Endometrium (tissue), 2 donors: ENCODE data around the gene TCP10L.
"Not testable (repeated sequence)": the region's sequence is repeated elsewhere in the genome, so short reads cannot be mapped to it uniquely, and the experiment has no call there.

Experiments used
- FAIRE-seq: peaks from 2 replicates; lab custom pipeline; 2012; peaks lifted over from hg19 to GRCh38; lab: Jason Lieb, UNC
- donor health status: control.
- donor health status: control.

The TCP10L gene

GRCh38 chr21:32585042-32585710, at the start of gene TCP10L:
Gene TCP10L (minus strand): TSS chr21:32585523. CDS start chr21:32584304, 1,219 bp downstream.
- FAIRE-seq = no peak

GRCh38 chr21:32626621-32627196, 41.4 kb upstream of the TCP10L start:
- no peak for FAIRE-seq

GRCh38 chr21:32618218-32618617, 32.9 kb upstream of the TCP10L start:
- not testable (repeated sequence) for FAIRE-seq

GRCh38 chr21:32613436-32614043, 28.2 kb upstream of the TCP10L start:
- FAIRE-seq = no peak

- FAIRE-seq = no peak
These were observed 27.6 kb upstream of the TCP10L start for GRCh38 chr21:32612999-32613337.

GRCh38 chr21:32612075-32612998, 27.0 kb upstream of the TCP10L start, which contains the start of gene CFAP298:
Gene CFAP298 (minus strand): TSS chr21:32612377. CDS start chr21:32612243, 134 bp downstream.
- peak; percentile 18 for FAIRE-seq

GRCh38 chr21:32611471-32611997, 26.2 kb upstream of the TCP10L start:
- no peak for FAIRE-seq

- not testable (repeated sequence) for FAIRE-seq
These were observed 25.6 kb upstream of the TCP10L start for GRCh38 chr21:32610940-32611339.

GRCh38 chr21:32608851-32609250, 23.5 kb upstream of the TCP10L start:
- FAIRE-seq = no peak

- no peak for FAIRE-seq
These were observed 20.1 kb upstream of the TCP10L start for GRCh38 chr21:32605469-32605868.

GRCh38 chr21:32604464-32604863, 19.1 kb upstream of the TCP10L start:
- FAIRE-seq = no peak

GRCh38 chr21:32603131-32603530, 17.8 kb upstream of the TCP10L start:
- FAIRE-seq = no peak

GRCh38 chr21:32602099-32602498, 16.8 kb upstream of the TCP10L start:
- no peak for FAIRE-seq

- no peak for FAIRE-seq
These were observed 14.2 kb upstream of the TCP10L start for GRCh38 chr21:32599526-32599925.

- FAIRE-seq = no peak
These were observed 13.8 kb upstream of the TCP10L start for GRCh38 chr21:32599091-32599490.

- FAIRE-seq = no peak
These were observed 11.9 kb upstream of the TCP10L start for GRCh38 chr21:32597205-32597604.

- FAIRE-seq = no peak
These were observed 10.1 kb upstream of the TCP10L start for GRCh38 chr21:32595431-32595830.

- no peak for FAIRE-seq
These were observed 8.4 kb upstream of the TCP10L start for GRCh38 chr21:32593690-32594089.

GRCh38 chr21:32592929-32593502, 7.7 kb upstream of the TCP10L start:
- no peak for FAIRE-seq

GRCh38 chr21:32590130-32590529, 4.8 kb upstream of the TCP10L start:
- no peak for FAIRE-seq

GRCh38 chr21:32587651-32588050, 2.3 kb upstream of the TCP10L start:
- FAIRE-seq = no peak

- no peak for FAIRE-seq
These were observed 1.8 kb upstream of the TCP10L start for GRCh38 chr21:32587120-32587519.
